DMS79 treated with DMSO at 0.1 percent for 48 hours (cell line): ENCODE results near the gene VSNL1.

Experiments
- DNase-seq: peaks from one replicate; lab custom pipeline; 2025; lab: John Stamatoyannopoulos, UW

VSNL1 gene

GRCh38 chr2:17646081-17646554 is 105.6 kb downstream of the VSNL1 start:
- peak; percentile 78 for DNase-seq

GRCh38 chr2:17646838-17647701 is 106.6 kb downstream of the VSNL1 start:
- DNase-seq, result peak; percentile 90

- DNase-seq, result no peak
Observed at GRCh38 chr2:17648581-17648980, 108.1 kb downstream of the VSNL1 start.

GRCh38 chr2:17649026-17649425 is 108.5 kb downstream of the VSNL1 start:
- no peak for DNase-seq

- no peak for DNase-seq
Observed at GRCh38 chr2:17652681-17653394, 112.3 kb downstream of the VSNL1 start.

GRCh38 chr2:17657759-17658158 is 117.3 kb downstream of the VSNL1 start:
- DNase-seq, result no peak

GRCh38 chr2:17658251-17658843 is 117.9 kb downstream of the VSNL1 start:
- no peak for DNase-seq

GRCh38 chr2:17660219-17660618 is 119.7 kb downstream of the VSNL1 start:
- no peak for DNase-seq

GRCh38 chr2:17661460-17661859 is 121.0 kb downstream of the VSNL1 start:
- DNase-seq, result no peak

GRCh38 chr2:17662723-17663122 is 122.2 kb downstream of the VSNL1 start:
- DNase-seq, result no peak

- no peak for DNase-seq
Observed at GRCh38 chr2:17664534-17664933, 124.0 kb downstream of the VSNL1 start.

GRCh38 chr2:17667898-17668297 is 127.4 kb downstream of the VSNL1 start:
- no peak for DNase-seq

GRCh38 chr2:17672583-17673317 is 132.3 kb downstream of the VSNL1 start:
- DNase-seq, result no peak

GRCh38 chr2:17674817-17675216 is 134.3 kb downstream of the VSNL1 start:
- no peak for DNase-seq

GRCh38 chr2:17680119-17680518 is 139.6 kb downstream of the VSNL1 start:
- no peak for DNase-seq

GRCh38 chr2:17682098-17682857 is 141.8 kb downstream of the VSNL1 start:
- no peak for DNase-seq

GRCh38 chr2:17683981-17684380 is 143.5 kb downstream of the VSNL1 start:
- no peak for DNase-seq

GRCh38 chr2:17688600-17688999 is 148.1 kb downstream of the VSNL1 start:
- no peak for DNase-seq

- no peak for DNase-seq
Observed at GRCh38 chr2:17689010-17689409, 148.5 kb downstream of the VSNL1 start.

- DNase-seq, result no peak
Observed at GRCh38 chr2:17690776-17691175, 150.3 kb downstream of the VSNL1 start.
